Smooth muscle cell of the brain vasculature (primary cell): ENCODE results near the gene NCOA1.
"Not testable (repeated sequence)": the region's sequence is repeated elsewhere in the genome, so short reads cannot be mapped to it uniquely, and the experiment has no call there.

Experiments used
- DNase-seq: peaks from one replicate; pipeline ENCODE4 v3.0.0-alpha.2; 2012; ENCODE audit warnings: low read depth, low spot score

NCOA1 gene

GRCh38 chr2:24490690-24491541 lies at the start of gene NCOA1:
NCOA1 (plus strand) TSS chr2:24491254; CDS start chr2:24658678, 167,424 bp downstream.
- DNase-seq: peak; percentile 56

- no peak for DNase-seq
These were observed 42.3 kb upstream of the NCOA1 start for GRCh38 chr2:24448797-24449196.

- no peak for DNase-seq
These were observed 41.7 kb upstream of the NCOA1 start for GRCh38 chr2:24449344-24449743.

- DNase-seq: no peak
These were observed 39.1 kb upstream of the NCOA1 start for GRCh38 chr2:24451805-24452501.

GRCh38 chr2:24452502-24452885 lies 38.6 kb upstream of the NCOA1 start:
- no peak for DNase-seq

GRCh38 chr2:24453379-24454073 lies 37.5 kb upstream of the NCOA1 start:
- DNase-seq: no peak

GRCh38 chr2:24454294-24454693 lies 36.8 kb upstream of the NCOA1 start:
- DNase-seq: no peak

- DNase-seq: peak; percentile 47
These were observed 34.2 kb upstream of the NCOA1 start for GRCh38 chr2:24456599-24457556.

- DNase-seq: no peak
These were observed 33.2 kb upstream of the NCOA1 start for GRCh38 chr2:24457696-24458386.

GRCh38 chr2:24459224-24460161 lies 31.6 kb upstream of the NCOA1 start:
- no peak for DNase-seq

GRCh38 chr2:24461685-24462084 lies 29.4 kb upstream of the NCOA1 start:
- DNase-seq: no peak

GRCh38 chr2:24463271-24463670 lies 27.8 kb upstream of the NCOA1 start:
- no peak for DNase-seq

- DNase-seq: no peak
These were observed 23.9 kb upstream of the NCOA1 start for GRCh38 chr2:24466871-24467870.

- not testable (repeated sequence) for DNase-seq
These were observed 22.6 kb upstream of the NCOA1 start for GRCh38 chr2:24468453-24468852.

GRCh38 chr2:24469148-24469650 lies 21.9 kb upstream of the NCOA1 start:
- DNase-seq: no peak

GRCh38 chr2:24471662-24472061 lies 19.4 kb upstream of the NCOA1 start:
- DNase-seq: no peak

GRCh38 chr2:24472416-24472815 lies 18.6 kb upstream of the NCOA1 start:
- no peak for DNase-seq

GRCh38 chr2:24473626-24474025 lies 17.4 kb upstream of the NCOA1 start:
- no peak for DNase-seq
